GM18861 (cell line): Measurements from ENCODE around the gene KLHL20.

ENCODE experiments used
- ATAC-seq: cut with Tn5 transposase; IDR thresholded peaks from one replicate; pipeline ENCODE4 v1.9.1; 2021; ENCODE audit not compliant: unreplicated experiment

KLHL20 gene

GRCh38 chr1:173827611-173828010 is 112.8 kb downstream of the KLHL20 start:
- ATAC-seq, result no peak

- no peak for ATAC-seq
These were observed 118.0 kb downstream of the KLHL20 start for GRCh38 chr1:173832748-173833147.
